GM12873 (cell line): ENCODE data around the gene TTLL4.

Source experiments
- TF ChIP-seq, protein P1 (sequence below): IDR thresholded peaks from 2 replicates; pipeline ENCODE4 v1.5.1; 2012; ENCODE audit warnings: low read depth, mild to moderate bottlenecking, moderate library complexity, low read length, control low read depth; ENCODE audit not compliant: insufficient read depth; ENCODE audit errors: missing control alignments

Gene TTLL4

DNA sequence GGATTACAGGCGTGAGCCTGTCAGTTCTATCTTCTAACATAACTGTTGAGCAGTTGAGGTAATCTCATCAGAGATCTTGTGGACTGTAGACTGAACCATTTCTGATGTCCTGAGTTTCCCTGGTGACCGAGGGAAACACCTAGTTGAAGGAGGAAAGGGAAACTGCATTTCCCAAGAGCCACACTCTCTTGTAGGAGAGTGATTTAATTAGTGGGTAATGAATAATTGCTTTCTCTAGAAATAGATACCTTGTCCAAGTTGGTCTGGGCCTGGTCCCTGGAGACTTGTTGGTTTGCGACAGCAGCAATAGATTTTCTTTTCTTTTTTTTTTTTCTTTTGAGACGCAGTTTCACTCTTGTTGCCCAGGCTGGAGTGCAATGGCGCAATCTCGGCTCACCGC lies 7.4 kb downstream of the TTLL4 start:
- TF ChIP-seq, protein P1, sequence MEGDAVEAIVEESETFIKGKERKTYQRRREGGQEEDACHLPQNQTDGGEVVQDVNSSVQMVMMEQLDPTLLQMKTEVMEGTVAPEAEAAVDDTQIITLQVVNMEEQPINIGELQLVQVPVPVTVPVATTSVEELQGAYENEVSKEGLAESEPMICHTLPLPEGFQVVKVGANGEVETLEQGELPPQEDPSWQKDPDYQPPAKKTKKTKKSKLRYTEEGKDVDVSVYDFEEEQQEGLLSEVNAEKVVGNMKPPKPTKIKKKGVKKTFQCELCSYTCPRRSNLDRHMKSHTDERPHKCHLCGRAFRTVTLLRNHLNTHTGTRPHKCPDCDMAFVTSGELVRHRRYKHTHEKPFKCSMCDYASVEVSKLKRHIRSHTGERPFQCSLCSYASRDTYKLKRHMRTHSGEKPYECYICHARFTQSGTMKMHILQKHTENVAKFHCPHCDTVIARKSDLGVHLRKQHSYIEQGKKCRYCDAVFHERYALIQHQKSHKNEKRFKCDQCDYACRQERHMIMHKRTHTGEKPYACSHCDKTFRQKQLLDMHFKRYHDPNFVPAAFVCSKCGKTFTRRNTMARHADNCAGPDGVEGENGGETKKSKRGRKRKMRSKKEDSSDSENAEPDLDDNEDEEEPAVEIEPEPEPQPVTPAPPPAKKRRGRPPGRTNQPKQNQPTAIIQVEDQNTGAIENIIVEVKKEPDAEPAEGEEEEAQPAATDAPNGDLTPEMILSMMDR, result no peak

GRCh38 chr2:218719457-218719856 lies 8.8 kb downstream of the TTLL4 start:
- TF ChIP-seq, protein P1, result no peak

DNA sequence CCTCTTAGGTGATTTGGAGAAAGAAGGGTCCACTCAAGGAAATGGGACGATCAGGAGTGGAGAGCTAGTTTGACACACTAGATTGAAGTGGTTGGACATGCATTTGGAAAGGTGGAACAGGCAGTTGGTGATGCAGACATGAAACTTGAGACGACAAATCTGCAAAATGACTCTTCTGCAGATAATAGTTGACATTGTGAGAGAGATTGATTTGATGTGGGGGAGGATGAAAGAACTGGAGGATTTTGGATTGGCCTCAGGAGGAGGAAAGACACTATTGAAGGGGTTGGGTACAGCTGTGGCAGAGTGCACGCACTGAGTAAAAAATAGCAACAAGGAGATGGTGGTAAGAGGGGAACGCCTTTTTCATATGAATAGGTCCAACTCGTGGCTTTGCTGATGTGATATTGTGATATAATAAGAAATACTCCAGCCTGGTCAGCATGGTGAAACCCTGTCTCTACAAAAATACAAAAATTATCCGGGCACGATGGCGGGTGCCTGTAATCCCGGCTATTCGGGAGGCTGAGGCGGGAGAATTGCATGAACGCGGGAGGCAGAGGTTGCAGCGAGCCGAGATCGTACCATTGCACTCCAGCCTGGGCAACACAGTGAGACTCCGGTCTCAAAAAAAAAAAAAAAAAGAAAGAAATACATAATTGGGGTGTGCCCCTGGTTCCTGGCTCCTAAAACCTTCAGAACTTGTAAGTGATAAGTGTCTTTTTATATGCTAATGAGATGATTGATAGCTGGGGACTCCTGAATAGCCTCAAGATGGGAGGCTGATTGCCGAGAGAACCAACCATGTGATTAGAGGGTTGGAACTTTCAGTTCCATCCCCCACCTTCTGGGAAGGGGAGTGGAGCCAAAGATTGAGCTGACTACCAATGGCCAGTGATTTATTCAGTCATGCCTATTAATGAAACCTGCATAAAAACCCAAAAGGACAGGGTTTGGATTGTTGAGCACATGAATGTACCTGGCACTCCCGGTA lies 9.7 kb downstream of the TTLL4 start:
- TF ChIP-seq, protein P1, result no peak

GRCh38 chr2:218721488-218721887 lies 10.9 kb downstream of the TTLL4 start:
- TF ChIP-seq, protein P1, result no peak

DNA sequence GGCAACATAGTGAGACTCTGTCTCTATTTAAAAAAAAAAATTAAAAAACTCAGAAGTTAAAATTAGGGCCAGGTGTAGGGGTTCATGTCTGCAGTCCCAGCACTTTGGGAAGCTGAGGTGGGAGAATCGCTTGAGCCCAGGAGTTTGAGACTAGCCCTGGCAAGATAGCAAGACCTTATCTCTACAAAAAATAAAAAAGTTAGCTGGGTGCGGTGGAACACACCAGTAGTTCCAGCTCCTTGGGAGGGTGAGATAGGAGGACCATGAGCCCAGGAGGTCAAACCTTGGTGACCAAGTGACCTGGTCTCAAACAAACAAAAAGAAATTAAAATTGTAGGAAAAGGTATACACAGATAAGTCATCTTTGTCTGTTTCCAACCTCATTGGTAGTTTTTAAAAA lies 11.3 kb downstream of the TTLL4 start:
- TF ChIP-seq, protein P1, result no peak

DNA sequence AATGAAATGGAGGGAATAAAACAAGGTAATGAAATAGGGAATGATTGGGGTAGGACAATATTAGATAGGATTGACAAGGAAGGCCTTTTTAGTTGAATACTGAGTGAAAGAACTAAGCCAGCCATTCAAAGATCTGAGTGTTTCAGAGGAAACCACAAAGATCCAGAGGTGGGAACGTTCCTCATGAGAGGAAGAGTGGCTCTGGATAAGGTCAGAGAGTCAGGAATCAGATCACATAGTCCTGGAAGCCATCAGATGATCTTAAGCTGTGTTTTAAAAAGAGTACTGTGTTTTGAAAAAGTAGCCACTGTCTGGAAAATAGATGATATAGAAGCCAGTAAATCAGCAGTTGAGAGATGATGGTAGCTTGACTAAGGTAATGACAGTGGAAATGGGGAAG lies 11.8 kb downstream of the TTLL4 start:
- TF ChIP-seq, protein P1, result no peak

GRCh38 chr2:218722876-218723785 lies 12.5 kb downstream of the TTLL4 start:
- TF ChIP-seq, protein P1, result no peak
